IPS DF 19.7 (cell line): Measurements from ENCODE around the gene PDYN.

Source experiments
- DNase-seq: peaks from one replicate; pipeline ENCODE4 v3.0.0-alpha.2; 2013; ENCODE audit warnings: low read depth, low spot score

Gene PDYN

GRCh38 chr20:1935696-1936366, 58.0 kb downstream of the PDYN start:
- DNase-seq = no peak

DNA sequence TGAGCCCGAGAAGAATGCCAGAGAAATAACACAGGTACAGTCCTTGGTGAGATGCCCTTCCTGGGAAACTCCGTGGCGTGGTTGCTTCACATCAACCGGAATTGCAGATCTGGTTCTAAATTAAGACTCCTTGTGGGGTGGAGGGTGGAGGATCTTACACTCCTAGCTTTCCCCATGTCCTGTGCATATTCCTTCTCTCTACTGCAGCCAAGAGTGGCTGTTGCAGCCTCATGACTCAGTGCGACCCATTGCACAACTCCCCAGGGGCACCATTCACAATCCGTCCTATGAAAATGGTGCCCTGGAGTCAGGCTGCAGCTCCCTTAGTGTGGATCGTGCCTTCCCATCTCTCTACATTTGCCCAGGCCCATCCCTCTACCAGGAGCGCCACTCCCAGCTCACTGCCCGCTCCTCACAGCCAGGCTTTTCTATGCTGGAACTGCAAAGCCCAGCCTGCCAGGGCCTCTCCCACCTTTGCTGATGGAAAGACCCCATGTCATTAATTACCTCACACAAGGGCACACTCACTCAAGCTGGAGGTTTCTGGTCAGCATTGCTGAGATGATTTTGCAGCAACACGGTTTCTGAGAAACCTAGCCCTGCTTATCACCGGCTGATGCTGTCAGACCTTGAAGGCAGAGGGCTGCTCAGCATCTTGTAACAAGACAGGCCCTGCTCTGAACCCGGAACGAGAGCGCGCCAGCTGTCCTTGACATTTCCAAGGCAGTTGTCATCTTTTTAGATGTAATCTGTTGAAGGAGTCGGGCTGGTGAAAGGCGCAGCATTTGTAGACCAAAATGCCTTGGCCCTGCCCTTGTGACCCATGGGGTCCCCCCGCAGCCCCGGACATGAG, 58.9 kb downstream of the PDYN start:
- DNase-seq = no peak

DNA sequence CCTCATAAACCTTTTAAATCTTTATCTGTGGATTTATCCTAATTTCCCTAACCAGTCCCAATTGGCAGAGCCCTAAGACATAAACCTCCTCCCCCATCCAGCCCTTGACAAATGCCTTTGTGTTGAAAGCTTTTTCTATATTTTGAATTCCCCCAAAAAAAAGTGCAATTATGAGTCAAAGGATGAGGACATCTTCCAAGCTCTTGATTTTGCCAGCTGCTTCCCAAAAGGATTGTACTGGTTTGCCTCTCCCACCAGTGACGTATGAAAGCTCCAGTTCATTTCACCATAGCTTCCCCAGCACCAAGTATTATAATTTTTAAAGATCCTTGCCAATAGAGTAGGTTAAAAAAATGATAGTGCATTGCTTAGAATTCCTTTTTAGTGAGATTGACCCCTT, 59.7 kb downstream of the PDYN start:
- no peak for DNase-seq

GRCh38 chr20:1933465-1933870, 60.4 kb downstream of the PDYN start:
- no peak for DNase-seq

GRCh38 chr20:1932971-1933370, 60.9 kb downstream of the PDYN start:
- no peak for DNase-seq

DNA sequence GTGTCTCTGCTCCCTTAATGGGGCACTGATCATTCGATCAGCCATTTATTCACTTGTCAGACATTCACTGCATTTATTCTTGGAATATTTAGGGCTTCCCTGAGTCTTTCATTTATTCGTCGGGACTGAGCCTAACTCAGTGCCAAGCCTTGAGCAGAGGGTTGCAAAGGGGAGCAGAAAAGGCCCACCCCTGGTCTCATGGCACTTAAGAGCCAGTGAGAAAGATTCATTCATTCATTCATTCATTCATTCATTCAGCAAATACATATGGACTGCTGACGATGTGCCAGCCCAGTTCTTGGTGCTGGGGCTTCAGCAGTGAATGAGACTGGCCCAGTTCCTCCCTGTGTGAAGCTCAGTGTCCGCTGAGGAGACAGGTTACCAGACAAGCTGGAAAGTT, 62.0 kb downstream of the PDYN start:
- no peak for DNase-seq

DNA sequence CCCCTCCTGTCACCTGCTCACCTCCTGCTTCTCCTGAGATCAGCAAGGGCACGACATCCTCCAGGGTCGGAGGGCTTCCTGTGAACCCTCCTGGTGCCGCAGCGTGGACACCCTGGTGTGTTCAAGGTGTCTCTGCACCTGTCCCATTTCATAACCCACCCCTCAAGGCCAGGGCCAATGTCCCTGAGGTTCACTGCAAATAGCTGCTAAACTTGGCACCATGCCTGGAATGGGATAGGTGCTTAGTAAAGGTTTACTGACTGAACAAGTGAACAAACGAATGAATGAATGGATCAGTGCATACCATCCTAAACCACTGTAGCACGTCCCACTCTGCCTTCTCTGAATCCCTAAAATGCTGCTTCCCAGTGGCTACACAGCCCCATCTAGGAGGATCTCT, 63.7 kb downstream of the PDYN start:
- DNase-seq = no peak

DNA sequence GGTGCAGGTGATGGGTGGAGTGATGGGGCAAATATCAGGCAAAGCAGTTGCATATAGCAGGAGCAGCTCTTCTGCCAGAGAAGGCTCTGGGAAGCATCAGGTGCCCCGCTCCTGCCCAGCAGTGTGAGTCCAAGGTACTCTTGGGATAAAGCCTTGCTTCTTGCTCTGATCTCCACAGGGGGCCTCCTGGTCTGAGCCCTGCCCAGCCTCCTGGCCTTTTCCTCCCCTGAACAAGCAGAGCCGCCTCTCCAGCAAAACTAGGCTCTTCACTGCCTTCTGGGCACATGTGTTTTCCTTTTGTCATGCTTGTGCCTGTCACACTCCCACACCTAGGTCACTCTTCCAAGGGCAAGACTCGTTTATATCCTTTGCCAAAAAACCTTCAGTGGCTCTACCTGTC, 64.4 kb downstream of the PDYN start:
- DNase-seq = no peak

DNA sequence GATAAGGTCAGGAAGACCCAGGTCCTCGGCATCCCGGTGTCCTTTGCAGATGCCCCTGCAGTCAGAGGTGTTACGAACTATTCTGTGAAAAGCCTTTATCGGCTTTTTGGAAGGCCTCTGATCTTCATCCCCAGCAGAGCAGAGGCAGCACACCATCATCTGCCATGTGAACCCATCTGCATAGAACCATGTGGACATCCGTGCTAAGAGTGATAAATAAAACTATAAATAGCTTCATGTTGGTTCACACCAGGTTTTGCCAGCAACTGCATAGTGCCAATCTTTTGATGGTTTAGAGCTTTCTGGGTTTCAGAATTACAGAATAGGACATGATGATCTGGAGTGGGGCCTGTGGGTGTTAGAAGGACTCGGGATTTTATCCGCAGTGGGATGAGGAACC, 65.1 kb downstream of the PDYN start:
- no peak for DNase-seq
